ENCODE results near the gene TRAF3IP1.

GRCh38 chr2:238308177-238308576 lies 12.1 kb upstream of the TRAF3IP1 start:
- peak; percentile 17 for TF ChIP-seq CTCF (IDR thresholded peaks at IDR 0.05)
- no peak for TF ChIP-seq ZFX (IDR thresholded peaks at IDR 0.05; ENCODE audit: borderline replicate concordance)
